ENCODE results near the gene PHYKPL.

The PHYKPL gene

DNA sequence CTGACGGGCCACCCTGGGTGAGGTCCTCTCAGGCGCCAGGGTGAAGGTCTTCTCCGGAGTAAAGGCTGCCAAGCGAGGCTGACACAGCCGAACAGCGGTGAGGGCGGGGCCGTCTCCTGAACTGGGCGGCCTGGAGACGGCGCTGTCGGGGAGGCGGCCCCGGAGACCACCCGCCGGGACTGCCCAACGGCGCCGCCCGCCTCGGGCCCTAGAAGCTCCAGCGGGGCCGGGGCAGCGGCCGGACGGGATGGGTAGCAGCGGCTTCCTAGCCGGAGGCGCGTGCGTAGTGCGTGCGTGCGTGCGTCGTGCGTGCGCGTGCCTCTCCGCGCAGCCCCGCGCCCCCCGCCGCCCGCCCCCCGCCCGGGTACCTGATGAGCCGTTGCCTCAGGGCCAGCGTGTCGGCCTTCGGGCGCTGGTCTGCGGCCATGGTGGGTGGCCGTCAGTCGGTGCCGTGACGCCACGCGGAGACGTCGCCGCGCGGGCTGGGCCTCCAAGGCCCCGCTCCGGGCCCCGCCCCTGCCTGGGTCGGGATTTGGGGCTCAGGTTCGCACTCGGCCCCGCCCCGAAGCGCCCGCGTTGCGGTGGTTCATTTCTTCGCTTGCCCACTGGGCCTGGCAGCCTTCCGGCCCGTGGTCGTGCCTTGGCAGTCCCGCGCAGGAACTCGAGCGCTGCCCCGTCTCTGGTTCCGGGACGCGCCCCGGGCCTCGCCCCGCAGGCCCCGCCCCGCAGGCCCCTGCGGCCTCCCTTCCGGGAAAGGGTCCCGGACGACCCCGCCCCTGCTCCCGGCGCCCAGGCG is at the start of gene PHYKPL:
Gene PHYKPL (minus strand): TSS at position 679 of the 796 bp plus-strand sequence. CDS start 252 bp downstream, at position 427.
- FAIRE-seq: no peak

DNA sequence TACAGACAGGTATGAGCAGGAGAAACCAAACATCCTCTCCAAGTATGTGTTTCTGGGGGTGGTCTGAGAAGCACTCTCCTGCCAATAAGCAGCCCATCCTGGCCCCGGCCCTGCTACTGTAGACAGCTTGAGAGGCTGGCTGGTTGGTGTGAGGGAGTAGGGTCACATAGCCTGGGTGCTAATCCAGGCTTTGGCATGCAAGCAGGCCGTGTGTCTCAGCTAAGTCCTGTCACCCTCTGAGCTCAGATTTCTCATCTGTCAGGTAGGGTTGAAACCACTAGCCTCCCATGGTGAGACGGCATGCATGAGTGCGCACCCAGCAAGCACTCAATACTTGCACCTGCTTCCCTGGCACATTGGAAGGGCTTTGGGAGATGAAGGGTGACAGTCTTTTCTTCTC is 49.8 kb upstream of the PHYKPL start:
- FAIRE-seq: no peak

DNA sequence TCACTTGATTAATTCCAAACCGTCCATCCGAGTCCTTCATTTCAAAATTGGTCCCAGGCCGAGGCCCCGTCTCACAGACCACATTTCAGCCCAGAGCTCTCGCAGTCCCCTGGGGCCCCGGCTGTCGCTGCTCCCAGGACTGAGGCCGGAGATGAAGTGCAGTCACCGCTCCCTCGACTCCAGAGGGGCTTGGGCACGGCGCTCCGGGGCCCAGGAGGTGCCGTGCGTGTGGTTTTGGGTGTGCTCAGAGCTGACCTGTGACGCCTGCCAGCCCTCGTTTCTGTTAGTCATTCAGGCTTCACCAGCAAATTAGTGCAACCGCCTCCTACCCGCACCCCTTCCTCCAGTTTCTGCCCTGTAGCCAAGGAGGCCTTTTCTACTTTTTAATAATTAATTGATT is 48.7 kb upstream of the PHYKPL start:
- no peak for FAIRE-seq

DNA sequence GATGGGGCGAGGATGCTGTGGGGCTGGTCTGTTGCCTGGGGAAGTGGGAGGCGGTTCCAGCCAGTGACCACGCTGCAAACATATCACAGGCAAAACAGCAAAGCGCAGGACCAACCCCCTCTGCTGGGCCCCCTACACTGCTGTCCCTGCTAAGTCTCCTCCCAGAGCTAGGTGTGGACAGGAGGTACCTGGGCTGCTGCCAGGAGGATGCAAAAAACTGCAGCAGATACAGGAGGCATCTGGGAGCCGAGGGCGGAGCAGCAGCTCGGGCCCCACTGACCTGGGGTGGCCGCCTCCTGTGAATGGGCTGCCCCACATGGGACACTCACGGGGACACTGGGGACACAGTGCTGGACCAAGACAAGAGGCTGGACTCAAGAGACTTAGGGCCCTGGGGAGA is 48.0 kb upstream of the PHYKPL start:
- no peak for FAIRE-seq

DNA sequence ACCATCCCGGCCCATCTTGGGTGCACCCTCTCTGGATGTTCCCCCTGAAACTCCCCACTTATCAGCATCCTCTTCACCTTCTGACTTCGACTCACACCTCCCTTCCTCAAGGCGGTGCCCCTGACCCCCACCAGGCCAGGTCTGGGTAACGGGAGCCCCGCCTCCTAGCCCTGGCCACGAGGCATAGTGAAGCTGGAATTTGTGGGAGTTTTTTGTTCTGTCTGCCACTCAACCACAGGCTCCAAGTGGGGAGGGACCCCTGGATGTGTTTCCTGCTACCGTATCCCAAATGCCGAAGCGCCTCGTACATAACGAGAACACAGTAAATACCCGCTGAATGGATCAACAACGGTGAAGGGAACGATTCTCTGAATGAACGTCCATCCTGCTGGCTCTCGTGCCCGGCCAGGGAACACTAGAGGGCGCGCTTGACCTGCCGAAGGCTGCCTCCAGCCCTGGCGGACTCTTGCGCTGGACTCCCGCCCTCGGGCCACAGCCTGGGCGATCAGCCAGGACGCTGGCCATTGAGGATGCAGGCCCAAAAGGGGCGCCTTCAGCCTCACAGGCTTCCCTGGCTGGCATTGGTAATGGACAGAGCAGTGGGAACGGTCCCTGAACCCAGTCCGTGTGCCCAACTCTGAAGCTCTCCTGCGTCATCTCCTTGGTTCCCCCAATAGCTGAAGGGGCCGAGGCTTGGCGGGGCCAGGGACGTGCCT is 47.3 kb upstream of the PHYKPL start:
- FAIRE-seq: no peak

DNA sequence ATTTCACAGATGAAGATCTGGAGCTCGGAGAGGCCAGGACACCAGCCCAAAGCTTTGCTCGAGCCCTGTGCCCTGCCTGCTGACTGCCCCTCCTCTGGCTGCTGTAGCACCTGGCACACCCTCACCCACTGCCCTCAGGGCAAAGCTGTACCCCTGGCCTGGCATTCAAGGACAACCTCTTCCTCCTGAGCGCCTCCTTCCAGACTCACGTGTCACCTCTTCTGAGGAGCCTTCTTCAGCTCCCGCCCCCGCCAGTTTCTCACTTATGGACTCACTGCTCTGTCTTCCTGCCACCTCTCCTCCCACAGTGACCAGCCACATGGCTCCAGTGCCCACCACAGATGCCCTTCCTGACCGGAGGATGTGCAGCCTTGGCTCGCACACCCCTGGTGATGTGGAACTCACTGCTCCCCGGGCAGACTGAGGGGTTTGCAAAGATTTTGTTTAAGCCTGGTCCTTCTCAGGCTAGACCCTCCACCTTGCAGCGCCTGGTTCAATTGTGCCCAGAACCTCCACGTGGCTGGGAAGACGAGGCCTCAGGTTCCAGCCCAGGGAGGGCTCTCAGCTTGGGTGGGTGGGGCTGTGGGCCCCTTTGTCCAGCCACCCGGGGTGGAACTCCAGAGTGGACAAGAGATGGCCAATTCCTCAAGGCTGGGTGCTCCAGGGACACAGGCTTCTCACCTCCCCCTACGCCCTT is 46.6 kb upstream of the PHYKPL start:
- no peak for FAIRE-seq

DNA sequence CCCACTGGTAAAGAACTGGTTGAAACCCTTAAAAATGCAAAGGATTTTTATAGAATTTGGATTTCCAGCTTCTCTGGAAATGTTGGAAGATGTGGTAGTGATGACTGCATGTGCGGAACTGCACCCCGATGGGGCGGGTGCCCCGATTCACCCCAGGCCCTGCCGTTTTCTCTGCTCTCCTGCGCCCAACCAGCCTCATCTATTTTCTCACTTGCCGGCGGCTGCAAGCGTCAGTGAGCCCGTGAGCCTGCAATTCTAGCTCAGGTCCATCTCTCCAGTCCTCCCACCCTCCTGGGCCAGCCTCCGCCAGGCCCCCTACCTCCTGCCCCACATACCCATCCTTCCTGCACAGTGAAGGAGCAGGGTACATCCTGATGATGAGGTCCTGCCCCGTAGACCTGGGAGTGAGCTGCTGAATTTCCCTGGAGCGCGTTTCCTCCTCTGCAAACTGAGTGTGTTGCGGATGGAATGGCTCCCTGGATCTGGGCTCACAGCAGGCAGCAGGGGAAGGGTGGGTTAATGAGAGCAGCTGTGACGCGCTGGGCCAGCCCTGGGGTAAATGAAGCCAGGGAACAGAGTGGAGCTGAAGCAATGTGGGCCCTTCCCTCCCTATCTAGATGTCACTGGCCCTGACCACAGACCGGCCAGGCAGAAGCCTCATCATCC is 45.9 kb upstream of the PHYKPL start:
- FAIRE-seq: no peak

DNA sequence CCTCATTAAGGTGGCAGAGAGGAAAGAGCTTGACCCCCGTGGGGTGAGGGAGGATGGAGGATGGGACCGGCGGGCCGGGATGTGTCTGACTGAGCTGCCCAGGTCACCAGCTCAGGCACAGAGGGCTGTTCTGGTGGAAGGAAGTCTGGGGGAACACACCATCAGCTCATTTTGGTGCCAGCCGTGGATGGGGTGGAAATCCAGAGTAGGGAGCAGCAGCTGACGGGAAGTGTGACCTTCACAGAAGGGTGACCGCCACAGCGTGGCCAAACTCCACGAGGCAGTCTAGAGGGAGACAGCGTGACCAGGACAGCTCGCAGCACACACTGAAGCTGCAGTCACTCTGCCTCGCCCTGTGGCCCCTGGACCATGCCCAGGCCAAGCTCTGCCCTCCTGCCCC is 45.3 kb upstream of the PHYKPL start:
- FAIRE-seq: no peak

DNA sequence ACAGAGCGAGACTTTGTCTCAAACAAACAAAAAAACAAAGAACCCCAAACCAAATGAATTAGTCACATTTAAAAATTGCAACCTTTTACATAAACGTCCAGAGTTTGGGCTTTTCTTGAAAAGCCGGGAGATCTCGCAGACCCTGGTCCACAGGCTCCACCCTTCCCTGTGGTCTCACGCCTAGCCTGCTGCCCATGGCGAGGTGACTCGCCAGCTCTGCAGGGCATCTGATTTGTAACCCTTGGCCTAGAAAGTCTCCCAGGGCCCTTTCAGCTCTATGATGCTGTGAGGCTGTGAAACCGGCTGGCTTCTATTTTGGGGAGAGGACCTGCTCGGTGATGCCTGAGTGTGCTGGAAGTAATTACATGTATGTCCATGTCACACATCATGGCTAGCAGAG is 44.7 kb upstream of the PHYKPL start:
- no peak for FAIRE-seq

DNA sequence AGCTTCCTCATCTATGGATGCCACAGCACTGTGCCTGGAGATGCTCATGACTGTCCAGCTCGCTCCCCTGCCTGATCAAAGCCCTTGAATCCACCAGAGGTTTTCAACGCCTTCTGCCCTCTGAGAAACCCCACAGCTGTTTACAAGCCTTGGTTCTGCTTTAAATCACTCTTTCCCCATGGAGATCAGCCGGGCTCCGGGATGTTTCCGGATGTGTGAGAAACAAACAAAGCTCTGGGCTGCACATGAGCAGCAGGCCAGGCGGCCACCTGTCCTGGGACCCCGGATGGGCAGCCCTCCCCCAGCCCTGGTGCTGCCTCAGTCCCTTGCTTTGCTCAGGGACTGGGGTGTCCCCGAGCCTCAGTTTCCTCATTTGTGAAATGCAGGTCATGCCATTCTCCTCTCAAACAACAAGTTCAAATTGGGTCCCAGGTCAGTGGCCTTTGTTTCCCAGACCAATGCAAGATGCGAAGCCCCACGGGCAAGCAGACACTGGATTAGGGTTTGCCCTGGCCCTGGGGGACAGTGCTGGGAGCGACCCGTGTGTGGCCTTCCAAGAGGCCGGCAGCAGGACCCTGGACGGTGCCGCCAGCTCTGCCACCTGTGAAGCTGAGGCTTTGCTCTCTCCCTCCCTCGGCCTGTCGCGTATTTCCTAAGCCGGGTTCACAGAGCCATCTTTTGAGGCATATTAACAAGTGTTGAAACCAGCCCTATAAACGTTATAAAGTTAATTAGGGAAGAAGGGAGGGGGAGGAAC is 42.4 kb upstream of the PHYKPL start:
- FAIRE-seq: no peak

DNA sequence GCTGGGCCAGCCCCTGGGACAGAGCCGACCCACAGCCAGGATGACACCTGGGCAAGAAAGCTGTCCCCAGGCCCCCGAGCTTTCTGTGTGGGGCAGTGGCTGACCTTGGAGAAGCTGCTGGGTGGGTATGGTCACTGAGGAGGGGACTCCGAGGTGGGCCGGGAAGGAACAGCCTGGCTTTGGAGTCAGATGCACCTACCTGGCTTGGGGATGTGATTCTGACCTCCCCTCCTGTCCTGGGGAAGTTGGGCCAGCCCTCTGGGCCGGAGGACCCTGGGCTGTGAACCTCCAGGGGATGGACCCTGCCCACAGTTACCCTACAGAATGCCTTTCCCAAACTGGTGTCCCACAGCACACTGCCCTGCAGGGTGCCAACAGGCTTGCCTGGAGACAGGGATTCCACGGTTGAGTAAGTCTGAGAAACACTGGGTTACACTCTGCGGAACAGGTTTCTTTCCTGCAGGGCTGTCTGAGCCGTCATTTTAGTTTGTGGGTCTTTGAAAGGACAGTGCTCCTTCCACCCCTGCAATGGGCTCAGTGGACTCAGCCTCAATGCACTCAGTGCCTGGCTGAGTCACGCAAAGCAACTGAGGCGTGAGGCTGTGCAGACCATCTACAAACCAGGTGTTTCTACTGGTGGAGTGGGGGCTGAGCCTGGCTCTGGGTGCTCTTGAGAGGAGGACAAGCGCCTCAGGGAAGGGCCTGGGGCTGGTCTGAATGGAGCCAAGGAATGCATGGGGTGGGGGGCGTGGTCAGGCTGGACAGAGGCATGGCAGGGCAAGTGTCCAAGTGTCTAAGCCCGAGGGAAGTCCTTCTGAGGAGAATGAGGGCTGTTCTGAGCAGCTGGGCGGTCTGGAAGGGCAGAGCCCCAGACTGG is 41.3 kb upstream of the PHYKPL start:
- FAIRE-seq: no peak

DNA sequence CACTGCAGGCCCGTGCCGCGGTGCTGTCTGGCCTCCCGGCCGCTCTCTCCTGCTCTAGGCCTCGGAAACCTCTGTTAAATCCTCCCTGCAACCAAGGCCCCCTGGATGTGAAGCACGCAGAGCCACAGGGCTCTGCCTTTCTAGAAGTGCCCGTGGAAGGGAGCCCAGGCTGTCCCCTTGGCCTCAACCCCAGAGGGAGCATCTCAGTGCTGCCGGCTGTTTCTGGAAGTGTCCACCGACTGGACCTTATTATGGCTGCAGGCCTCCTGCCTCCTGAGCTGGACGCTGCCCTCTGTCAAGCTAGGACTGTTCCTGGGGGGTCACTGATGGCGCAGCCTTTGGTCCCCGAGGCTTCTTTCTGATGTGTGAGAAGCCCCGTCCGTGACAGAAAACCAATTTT is 40.4 kb upstream of the PHYKPL start:
- FAIRE-seq: no peak

DNA sequence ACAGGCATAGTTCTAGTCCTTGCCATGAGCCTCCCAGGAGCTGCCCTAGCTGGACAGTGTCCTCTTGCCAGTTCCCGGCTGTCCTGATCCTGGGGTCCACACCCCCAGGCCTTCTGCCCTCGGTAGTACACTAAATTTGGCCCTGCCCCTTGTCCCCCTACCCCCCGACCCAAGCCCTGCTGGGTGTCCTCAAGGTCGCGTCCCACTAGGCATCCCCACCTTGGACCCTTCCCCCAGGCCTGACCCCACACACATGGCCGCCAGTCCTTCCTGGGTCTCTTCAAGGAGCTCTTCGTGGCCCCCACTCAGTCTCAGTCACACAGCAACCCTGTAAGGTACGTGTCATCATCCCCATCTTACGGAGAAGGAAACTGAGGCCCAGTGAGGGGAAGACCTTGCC is 40.0 kb upstream of the PHYKPL start:
- no peak for FAIRE-seq

DNA sequence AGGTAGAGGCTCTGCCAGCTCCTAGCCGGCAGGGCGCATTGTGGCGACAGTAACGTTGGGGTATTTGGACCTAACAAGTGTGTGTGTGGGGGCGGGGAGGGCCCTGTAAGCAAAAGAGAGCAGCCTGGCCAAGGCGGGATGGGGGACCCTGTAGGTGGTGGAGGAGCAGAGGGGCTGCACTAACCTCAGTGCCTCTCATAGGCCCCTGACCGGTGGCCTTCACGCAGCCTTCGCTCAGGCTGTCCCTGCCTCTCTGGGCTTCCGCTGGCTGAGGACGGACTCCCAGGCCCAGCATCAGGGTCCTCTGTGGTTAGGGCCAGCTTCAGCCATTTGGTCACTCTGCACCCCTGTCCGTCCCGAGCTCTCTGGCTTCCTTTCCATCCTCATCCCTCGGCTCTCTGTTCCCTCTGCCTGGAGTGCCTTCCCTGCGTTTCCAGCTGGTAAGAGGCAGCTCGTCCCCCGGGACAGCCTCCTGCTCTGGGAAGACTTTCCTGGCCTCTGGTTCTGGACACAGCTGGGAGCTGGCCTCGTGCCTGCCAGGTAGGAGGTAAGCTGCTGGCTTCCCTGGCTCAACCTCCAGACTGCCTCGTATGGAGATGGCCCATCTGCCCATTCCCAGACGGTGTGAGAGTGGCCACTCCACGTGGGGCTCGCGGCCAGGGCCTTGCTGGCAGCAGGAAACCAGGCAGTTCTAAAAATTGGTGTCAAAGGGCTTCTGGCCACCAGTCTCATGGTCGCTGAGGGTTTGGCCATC is 39.3 kb upstream of the PHYKPL start:
- no peak for FAIRE-seq

DNA sequence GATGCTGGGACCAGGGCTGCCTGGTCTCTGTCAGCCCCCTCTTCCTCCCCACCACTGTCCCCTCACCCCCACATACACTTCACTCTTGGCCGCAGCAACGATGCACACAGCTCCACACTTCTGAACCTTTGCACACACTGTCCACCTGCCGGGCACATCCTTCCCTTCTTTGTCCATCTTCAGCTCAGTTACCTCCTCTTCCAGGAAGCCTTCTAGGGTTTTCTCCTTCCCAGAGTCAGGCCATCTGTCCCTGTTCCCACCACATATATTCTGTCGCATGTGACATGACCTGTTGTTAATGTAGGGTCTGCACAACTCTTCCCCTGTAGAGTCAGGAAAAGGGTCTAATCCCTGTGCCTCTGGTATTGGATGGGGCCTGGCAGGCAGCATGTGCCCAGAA is 38.6 kb upstream of the PHYKPL start:
- FAIRE-seq: no peak

DNA sequence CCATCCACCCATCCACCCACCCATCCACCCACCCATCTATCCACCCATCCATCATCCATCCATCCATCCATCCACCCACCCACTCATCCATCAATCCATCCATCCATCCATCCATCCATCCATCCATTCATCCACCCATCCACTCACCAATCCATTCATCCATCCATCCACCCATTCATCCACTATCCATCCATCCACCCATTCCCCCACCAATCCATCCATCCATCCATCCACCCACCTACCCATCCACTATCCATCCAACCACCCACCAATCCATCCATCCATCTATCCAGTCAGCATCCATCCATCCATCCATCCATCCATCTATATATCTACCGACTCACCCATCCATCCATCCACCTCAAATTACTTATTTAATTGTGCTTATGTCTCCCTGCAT is 36.9 kb upstream of the PHYKPL start:
- FAIRE-seq: no peak

DNA sequence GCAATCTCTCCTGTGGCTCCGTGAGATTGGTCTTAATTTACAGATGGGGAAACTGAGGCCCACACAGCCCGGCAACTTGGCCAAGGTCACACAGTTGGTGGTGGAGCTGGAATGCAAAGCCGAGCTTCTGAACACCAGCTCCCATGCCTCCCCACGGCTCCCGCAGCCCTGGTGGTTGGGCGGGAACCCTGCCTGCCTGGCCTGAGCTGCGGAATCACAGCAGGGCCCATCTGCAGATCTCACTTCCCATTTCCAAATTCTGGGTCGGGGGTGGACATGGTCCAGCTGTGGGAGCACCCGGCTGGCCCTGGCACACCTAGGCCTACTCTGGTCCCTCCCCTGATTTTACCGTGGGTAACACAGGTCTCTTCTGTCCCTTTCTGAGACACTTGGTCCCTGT is 35.3 kb upstream of the PHYKPL start:
- FAIRE-seq: no peak

DNA sequence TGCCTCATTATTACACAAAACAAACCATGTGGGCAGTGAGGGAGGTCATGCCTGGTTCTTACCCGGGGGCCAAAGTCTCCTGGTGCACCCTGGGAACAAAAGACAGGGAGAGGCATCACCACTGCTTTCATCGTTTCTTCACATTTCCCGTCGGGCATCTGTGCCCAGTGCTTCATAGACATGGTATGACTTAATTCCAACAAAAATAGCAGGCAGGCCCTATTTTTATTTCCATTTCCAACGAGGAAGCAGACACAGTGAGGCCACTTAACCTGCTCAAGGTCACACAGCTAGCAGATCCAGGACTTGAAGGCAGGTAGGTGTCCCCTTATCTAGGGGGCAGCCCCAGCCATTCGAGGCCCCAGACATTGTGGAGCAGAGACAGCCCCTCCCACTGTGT is 34.6 kb upstream of the PHYKPL start:
- no peak for FAIRE-seq

DNA sequence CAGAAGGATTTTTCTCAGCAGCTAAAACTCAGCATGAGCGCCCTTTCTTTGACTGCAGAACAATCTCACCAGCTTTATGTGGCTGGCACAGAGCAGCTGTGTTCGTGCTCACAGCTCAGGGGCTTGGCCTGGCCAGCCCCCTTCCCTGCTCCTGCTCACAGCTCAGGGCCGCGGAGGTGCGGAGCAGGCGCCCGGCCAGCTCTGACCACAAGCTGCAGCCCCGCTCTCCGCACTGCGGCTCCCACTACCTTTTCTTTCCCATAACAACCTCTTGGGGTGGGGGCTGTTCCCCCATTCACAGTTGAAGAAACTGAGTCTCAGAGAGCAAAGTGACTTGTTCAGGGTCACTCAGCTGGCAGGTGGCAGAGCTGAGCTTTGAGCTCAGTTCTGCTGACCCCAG is 34.0 kb upstream of the PHYKPL start:
- no peak for FAIRE-seq

DNA sequence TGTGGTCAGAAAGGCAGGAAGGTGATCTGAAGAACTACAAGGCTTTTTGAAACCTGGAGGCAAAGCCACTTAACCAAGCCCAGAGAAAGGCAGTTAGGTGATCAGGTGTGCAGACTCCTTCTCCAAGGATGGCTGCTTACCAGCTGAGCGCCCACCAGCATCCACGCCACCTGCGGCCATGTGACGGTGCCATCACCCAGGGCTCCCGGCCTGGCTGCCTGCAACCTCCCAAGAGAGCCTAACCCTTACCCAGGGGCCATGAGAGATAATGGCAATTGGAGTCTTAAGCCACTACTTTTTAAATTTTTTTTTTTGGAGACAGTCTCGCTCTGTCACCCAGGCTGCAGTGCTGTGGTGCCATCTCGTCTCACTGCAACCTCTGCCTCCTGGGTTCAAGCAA is 33.1 kb upstream of the PHYKPL start:
- FAIRE-seq: no peak

DNA sequence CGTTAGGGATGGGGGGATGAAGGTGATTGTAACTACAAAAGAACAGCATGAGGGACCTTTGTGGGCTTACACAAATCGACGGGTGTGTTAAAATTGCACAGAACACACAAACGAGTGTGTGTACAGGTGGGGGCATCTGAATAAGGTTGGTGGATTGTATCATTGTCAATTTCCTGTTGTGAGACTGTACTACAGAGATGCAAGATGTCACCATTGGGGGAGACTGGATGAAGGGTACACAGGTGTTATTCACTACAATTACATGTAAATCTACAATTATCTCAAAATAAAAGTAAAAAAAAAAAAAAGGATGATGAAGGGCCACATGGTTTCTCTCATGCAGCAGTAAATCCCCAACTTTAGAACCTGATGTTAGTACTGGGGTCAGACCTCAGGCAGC is 31.4 kb upstream of the PHYKPL start:
- FAIRE-seq: no peak
